Ramos (cell line): ENCODE data around the gene SYT6.

ENCODE experiments used
- in situ Hi-C: fragments of 300-500 bp; cut with MboI; formaldehyde crosslinking; loops from one replicate; pipeline ENCODE4 v1.14.3; 2022; ENCODE audit warnings: low sequenced_read_pairs; ENCODE audit not compliant: unreplicated experiment

The SYT6 gene

DNA sequence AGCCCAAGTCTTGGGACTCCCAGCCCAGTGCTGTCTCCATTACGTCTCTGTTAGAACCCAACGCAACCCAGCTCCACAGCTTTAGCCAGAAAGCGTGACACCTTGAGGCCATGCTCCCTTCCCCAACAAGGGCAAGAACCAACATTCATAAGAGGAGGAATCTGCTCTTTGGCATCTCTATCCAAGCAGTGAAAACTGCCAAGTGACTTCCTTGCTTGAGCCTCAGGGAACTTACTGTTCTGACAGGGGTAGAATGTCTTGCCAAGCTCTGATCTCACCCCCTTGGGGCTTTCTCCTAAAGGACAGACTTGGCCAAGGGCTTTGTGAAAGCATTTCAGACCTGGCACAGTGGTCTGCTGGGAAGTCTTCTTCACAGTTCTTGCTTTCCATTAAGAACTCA is 56.6 kb downstream of the SYT6 start:
- in situ Hi-C loops, result no loop called here

DNA sequence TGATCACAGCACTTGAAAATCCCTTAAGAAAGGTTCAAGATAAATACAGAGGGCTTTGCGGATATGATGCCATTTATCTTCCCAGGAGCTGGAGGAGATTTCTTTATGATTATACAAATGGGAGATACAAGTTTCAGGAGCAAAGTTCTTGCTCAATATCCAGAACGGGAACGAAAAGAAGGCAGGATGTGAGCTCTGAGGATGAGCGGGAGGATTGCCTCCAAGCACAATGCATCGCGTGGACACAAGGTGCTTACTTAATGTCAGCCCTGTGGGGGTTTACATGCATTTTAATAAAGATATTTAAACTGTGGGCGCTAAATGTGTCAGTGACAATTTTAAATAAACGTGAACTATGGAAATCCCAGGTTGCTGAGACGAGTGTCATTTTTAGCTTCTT is 59.0 kb downstream of the SYT6 start:
- in situ Hi-C loops, result no loop called here

DNA sequence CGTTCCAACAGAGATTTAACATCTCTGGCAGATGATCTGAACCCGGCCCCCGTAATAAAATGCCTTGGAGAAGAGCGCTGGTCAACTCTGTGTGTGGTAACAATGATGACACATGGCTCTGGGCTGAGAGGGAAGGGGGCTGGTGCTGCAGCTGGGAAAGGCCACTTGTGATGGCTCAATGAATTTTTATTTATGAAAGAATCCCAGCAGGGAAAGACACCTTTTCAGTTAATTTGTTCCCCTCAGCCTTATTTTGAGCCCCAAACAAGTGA is 59.4 kb downstream of the SYT6 start:
- in situ Hi-C loops, result no loop called here

DNA sequence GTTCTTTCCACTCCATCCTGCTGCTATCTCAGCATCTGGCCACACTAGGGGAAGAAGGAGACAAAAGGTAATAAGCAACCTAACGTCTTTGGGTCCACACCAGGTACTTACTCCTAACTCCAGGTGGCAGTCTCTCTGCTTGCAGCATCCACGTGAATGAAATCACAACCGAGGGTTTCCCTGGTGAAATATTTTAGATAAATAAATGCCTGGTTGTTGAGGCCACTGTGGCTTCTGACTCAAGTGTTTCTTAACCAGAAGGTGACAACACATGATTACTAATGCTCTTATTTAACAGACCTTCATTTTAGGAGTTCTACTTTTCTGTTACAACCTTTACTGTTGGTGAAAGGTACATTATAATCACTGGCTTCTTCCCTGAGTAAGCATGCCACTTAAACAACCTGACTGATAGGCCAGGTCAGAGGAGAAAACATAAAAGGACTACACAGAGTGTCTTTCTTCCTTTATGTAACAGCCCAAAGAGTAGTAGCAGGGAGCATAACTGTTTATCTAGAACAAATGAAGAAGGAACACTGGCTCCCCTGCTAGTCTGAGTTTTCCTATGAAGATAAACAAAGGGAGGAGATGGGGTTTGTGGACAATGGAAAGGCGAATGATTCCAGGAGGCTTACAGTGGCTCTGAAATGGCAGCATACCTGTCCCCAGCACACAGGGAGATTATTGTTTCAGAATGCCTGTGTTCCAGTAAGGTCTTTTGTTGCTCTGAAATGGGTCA is 59.9 kb downstream of the SYT6 start:
- in situ Hi-C loops, result no loop called here

DNA sequence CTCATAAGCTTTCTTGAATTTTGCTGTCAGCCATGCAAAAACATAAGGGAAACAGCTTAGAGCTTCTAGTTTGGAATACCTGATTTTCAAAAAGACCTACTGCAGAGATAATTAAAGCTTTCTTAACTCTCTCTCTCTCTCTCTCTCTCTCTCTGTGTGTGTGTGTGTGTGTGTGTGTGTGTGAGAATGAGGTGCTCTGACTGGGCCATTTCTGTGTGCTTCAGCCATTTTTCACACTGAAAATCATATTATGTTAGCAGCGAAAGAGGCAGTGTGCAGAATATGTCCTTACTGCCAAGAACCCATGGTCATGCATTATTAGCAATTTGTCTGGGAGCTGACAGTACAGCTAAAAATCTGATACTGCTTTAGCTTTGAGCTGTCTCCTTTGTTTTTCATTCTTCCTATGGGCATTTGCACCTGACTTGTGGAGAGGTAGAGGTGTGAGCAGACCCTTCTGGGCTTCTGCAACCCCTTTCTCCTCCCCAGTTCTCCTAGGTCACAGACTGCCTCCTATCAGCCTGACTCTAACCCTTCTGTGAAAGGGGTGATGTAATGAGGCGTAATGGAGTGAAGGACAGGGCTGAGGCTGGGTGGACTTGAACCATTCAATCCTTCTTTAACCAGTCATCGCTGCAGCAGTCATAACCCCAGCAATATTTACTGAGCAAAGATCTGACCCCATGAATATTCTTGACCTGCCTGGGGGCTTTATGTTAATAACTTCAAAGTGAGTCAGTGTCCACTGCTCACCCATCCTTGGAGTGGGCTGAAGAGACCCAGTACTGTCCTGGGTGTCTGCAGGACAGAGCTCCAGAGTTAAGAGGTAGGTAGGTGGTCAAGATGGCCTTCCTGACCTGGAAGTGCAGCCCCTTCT is 61.2 kb downstream of the SYT6 start:
- in situ Hi-C loops, result no loop called here

DNA sequence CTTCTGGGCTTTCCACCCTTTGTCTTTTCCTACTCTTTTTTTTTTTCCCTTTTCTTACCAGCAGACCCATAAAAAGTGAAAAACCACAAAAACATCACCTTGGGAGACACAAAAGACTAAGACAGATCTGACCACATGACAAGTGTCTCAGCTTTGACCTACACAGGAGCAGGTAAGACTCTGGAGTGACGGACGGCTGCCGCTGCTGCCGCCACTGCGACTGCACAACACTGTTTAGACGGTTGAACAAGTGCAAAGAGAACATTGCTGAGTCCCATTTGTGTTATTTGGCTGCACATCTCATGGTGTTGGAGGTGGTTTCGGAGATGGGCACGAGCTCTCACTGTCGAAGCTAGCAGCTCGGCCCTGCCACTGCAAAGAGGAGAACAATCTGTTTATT is 62.0 kb downstream of the SYT6 start:
- in situ Hi-C loops, result no loop called here

DNA sequence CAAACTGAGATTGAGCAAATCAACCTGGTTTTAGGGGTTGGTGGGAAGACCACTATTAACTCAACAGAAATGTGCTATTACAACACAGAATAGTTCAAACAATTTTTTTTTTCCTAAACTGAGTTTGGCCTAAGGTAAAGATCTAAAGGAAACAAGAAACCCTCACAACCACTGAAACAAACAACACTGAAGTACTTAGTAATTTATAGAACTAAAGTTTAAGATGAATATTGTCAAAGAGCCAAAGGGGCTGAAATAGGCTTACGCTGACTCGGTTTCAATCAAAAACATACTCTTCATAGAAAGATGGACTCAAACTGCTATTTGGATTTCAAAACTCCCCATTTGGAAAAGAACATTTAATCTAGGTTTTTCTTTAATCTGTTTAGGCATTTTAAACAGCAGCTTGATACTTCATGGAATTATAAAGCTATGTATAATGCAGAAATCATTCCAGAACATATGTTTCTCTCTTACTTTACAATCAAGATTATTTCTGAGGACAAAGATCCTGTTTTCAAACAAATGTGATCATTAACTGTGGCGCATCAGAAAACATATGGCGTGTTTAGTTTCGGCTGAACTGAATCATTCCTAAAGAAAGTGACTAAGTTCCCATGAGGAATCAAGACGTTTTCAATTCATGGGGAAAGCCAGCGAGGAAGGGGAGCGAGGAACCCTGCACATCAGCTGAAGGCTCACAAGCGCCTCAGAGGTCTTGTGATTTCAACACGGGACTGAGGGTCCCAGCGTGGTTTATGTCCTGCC is 62.7 kb downstream of the SYT6 start:
- in situ Hi-C loops, result no loop called here

DNA sequence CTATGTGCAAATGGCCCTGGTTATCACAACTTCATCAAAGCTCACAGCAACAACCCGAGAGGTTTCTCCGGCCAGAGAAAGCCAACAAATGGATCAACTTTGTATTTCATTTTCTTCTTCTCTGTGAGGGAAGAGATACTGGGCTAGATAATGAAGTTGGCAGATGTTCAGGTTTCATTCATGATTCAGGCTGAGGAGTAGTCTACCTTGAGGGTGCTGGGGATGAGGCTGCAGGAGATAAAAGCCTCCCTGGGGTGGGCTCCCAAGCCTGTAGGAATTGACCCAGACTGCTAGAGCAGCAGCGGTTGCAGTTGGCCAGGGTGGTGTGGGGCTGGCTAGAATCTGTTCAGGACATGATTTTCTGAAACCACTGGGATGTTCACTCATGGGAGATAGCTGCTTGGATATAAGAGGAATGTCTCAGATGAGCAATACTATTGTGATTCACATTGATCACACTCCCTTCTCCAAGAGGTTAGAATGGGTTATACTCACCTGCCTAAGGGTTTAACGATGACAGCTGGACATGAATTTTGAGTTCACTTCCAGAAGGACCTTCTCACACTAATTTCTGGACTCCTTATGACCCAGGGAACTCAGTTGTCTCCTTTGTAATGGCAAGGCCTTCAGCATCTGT is 64.0 kb downstream of the SYT6 start:
- in situ Hi-C loops, result no loop called here

DNA sequence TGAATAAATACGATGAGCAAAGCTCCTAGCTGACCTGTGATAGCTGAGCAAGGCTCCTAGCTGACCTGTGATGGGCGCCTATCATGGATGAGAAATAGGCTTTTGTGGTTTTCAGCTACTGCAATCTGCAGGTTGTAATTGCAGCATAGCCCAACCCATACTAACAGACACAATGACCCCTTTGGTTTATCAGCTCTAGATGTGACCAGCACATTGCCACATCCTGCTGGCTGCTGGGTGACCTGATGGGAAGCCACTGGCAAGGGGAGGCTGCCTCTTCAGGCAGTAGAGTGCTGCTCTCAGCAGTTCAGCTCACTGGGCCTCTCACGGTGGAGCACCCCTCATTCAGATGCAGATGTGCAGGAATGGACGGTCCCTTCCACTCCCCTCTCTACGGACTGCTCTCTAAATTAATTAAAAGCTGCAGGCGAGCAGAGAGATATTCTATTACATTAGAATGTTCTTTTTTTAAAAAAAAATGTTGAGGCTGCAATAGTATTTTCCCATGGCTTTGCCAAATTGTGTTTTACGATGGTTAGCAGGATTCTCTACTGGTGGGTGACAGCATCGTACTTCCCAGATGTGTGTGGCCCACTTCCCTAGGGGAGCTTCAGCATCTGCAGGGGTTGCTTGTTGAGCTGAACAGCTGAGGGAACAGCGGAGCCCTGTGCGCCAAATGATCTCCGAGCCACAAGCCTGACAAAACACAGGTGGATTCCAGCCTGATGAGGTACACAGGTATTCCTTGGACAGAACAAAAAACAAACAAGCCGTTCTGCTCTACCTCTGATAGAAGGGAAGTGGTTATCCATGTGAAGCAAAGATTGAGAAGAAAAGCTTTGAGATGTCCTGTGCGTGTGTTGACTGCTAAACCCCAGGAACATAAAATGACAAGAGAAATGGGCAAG is 65.0 kb downstream of the SYT6 start:
- in situ Hi-C loops, result no loop called here

DNA sequence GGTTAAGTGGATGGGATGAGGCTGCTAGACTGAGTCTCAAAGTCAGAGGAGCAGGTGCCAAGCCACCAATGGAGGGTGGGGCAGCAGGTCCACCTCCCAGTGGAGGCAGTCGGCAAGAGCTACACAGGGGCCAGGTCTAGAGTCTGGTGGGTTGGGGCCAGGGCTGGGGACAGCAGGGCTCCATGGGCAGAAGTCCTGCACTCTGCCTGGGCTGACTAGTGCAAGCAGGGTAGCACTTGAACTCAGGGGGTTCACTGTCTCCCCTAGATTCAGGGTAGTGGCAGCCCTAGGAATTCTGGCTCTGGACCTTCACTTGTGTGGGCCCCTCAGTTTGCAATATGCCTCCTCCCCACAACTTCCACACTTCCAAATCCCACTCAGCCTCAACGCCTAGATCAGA is 66.2 kb downstream of the SYT6 start:
- in situ Hi-C loops, result no loop called here

DNA sequence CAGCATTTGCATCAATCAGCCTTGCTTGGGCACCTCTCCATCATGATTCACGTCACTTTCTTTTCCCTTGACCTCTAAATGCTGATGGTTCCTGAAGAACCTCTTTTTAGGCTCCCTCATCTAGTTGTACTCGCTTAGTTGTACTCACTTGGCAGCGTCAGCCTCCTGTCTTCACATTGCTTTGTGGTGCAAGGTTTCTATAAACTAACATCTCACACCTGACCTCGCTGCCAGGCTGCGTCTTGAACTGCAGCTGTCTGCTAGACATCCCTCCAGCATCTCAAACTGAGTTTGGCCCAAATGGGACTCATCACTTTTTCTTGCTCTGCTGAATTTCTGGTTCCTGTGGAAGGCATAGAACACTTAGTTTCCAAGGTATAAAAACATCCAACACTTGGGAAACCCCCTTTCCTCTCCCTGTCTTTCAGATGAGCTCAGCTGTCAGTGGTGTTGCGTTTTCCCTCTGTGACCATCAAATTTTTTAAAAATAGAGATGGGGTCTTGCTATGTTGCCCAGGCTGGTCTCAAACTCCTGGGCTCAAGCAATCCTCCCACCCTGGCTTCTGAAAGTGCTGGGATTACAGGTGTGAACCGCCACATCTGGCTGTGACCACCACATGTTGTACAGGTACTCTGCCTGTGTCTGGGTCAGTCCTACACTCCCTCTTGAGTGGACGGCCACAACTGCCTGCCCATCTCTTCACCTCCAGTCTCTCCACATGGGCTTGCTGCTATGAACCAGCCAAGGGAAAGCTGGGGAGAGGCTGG is 66.9 kb downstream of the SYT6 start:
- in situ Hi-C loops, result no loop called here

DNA sequence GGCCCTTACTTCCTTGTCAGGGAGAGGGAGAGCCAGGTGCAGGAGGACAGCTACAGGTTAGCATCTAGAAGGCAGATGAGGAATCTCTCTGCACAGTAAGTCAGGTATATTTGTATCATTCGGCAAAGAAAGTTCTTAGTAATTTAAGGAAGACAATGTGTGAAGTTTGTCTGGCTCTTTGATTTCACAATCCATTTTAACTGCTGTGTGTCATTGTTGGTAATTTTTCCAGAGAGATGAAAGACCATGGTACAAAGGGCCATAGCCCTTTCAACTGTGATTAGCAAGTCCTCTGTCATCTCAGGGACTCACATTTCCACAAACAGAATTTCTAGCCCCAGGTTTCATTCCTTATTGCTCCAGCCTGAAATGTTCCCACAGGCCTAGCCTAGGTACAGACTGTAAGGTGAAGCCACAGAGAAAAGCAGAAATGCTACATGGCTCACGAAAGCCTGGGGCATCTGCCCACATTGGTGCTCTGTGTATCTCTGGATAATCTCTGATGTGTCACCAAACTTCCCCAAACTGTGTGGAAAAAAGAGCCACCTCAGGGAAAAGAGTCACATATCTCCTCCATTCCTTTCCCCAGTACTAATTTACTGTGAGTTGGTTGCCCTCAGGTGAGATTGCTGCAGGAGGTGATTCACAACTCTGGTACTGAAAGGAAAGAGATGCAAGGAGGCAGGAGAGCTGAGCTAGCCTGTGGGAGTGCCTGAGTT is 70.6 kb downstream of the SYT6 start:
- in situ Hi-C loops, result no loop called here

DNA sequence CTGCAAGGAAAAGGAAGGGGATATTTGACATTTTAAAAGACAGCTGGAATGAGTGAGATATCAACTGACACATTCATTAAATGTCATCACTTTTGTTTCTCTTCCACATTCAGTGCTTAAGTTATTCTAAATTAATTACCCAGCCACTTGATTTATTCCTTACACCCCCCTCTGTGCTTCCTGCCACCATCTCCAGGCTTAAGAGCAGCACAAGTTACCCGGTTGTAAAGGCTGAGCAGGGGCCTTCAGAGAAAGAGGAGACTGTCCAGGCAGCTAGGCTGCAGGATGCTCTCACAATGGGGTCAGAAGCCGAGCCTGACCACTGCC is 71.4 kb downstream of the SYT6 start:
- in situ Hi-C loops, result no loop called here

DNA sequence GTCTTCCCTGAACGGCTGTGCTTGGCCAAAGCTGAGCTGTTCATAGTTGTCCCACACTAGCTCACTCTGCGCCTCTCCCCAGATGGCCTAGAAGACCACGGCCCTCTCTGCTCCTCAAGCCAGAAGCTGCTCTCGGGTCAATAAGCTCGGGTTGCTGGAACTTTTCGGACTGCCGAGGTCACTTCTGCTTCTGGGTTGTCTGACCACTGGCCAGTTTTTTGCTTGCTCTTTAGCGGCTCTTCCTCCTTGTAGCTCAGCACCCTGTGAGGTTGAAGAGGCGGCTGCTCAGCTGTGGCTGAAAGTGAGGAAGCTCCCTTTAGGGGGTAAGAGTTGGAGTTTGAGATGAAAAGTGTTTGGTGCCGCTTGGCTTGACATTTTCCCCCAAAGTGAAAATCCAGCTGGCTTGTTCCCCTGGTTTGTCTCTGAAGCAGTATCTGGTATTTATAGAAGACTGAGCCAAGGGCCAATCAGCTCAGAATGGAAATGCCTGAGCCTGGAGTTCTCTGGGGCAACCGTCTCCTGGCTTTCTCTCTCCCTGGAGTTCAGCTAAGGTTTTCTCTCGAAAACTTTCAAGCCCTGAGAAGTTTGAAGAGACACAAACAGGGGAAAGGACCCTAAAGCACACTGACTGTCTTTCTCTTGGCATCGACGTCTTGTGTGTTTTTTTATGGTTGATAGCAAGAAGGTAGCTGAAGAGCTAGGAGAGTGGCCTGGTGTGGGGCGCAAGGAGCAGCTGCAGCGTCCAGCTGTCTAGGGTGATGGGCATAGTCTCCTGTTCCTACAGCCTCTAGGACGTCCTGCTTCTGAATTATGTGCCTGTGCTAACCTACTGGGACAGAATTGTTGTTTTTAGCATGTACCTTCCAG is 72.0 kb downstream of the SYT6 start:
- in situ Hi-C loops, result no loop called here

DNA sequence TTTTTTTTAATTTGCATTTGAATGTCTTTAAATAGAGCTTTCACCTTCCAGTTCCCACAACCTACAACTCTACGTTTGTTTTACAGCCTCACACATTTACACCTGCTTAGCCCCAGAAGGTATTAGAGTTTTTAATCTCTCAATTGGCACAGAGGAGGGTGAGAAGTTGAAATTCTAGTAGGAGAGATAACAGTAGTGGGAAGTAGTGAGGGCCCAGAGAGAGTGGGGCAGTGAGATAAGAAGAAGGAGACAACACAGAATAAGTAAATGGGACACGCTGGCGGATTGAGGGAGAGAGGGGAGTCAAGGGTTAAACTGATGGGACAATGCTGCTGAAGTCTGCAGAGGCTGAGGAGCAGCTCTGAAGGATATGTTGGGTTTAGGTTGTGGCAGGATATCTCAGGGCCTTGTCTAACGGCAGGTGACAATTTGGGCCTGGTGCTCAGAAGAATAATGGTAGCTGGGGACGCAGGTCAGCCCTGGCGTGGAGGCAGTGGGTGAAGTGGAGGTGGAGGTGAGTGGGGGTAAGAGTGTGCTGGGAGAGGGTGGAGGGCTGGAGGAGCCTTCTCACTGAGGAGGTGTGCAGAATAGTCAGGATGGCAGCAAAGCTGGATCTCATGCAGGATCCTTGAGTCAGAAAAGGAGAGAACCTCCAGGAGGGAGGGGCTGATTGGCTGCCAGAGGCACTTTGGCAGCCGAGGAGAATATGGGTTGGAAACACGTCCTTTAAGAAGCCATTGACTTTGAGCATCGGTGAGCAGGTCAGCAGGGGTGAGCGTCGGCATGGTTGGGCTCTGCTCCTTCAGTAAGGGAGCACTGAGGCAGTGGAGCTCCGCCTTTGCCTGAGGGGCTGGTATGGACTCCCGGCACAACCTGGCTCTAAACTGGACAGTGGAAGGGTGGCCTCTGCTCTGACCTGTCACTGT is 72.9 kb downstream of the SYT6 start:
- in situ Hi-C loops, result no loop called here

DNA sequence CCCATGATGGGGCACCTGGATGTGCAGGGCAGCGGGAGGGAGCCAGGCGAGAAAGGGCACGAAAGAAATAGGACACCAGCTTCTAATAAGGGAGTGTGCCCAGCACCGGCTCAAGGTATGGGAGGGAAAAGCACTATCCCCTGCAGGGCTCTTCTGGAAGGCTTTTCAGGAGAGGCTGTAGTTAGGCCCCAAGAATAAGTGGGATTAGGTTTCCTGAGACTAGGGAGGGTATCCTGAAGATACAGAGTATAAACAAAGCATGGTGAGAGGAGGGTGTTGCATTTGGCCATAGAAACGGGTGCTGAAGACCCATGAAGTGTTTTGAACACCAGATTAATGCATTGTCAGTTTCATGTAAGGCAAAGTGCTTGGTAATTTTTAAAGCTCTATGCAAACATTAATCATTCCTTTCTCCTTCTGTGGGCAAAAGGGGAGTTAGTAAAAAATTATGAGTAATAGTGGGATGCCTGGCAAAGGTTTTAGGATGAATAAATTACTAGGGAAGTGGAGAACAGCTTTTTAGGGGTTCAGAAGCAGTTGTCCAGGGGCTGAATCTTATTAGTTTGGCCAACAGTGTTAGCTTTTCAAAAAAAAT is 74.0 kb downstream of the SYT6 start:
- in situ Hi-C loops, result no loop called here
